Bronchial smooth muscle cell (primary cell): Measurements from ENCODE around the gene TRIM27. TPM values are rescaled to one million over a fixed set of nuclear protein-coding genes. Genes with fewer than 3 reads are reported as not detected.

ENCODE experiments used
- total RNA-seq: library from RNA; depleted of rRNA; stranded (reverse); fragments of >200 nt; gene quantifications from 2 replicates; pipeline ENCODE4 v1.2.1, GENCODE V29; 2014

TRIM27 gene, protein sequence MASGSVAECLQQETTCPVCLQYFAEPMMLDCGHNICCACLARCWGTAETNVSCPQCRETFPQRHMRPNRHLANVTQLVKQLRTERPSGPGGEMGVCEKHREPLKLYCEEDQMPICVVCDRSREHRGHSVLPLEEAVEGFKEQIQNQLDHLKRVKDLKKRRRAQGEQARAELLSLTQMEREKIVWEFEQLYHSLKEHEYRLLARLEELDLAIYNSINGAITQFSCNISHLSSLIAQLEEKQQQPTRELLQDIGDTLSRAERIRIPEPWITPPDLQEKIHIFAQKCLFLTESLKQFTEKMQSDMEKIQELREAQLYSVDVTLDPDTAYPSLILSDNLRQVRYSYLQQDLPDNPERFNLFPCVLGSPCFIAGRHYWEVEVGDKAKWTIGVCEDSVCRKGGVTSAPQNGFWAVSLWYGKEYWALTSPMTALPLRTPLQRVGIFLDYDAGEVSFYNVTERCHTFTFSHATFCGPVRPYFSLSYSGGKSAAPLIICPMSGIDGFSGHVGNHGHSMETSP
- 39.9 and 41.6 TPM in 2 replicates for total RNA-seq

DNA sequence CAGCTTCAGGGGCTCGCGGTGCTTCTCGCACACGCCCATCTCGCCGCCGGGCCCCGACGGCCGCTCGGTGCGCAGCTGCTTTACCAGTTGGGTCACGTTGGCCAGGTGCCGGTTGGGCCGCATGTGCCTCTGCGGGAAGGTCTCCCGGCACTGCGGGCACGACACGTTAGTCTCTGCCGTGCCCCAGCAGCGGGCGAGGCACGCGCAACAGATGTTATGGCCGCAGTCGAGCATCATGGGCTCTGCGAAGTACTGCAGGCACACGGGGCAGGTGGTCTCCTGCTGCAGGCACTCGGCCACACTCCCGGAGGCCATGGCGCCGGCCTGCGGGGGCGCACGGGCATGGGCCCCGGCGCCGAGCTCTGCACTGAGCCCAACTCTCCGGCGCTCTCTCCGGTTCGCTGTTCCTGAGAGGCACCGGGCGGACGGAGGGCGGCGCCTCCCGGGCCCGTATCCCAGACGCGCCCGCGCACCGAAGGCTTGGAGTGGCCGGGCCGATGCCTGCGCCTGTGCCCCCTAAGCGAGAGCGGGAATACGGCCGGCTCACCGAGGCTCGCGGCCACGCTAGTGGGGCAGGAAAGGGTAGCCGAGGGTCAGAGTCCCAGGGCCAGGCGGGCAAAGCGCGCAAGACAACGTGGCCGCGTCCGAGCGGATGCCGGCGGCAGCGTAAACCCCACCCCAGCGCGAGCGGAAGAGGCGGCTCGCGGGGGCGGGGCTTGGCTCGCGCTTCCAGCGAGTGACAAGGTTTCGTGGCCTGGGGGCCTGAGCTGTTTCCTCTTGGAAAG is at the start of gene TRIM27:
Gene TRIM27, minus strand, starts transcription at position 668 of the 785 bp plus-strand sequence. Its CDS starts 353 bp downstream, at position 315.

Other genes with a start within 250 kb of the TRIM27 start
- 1.6 and 2.3 TPM in 2 replicates for gene ZNF311, start 81.3 kb upstream of the TRIM27 start, total RNA-seq
- gene OR2W1, start 121.2 kb upstream of the TRIM27 start, total RNA-seq: not detected in 2 replicates
- gene OR2B3, start 163.3 kb upstream of the TRIM27 start, total RNA-seq: not detected in 2 replicates
- gene OR2J1, start 175.5 kb upstream of the TRIM27 start, total RNA-seq: not detected in 2 replicates
- not detected in 2 replicates for gene OR2J3, start 184.1 kb upstream of the TRIM27 start, total RNA-seq
- not detected in 2 replicates for gene OR2J2, start 246.9 kb upstream of the TRIM27 start, total RNA-seq